IPS-NIHi7 (cell line): ENCODE measurements around the gene GLI3.

Experiments used
- DNase-seq: peaks from one replicate; pipeline ENCODE4 v3.0.0; 2012; ENCODE audit warnings: mixed read lengths; ENCODE audit errors: extremely low spot score

GLI3 gene

GRCh38 chr7:42143711-42144600 lies 93.1 kb downstream of the GLI3 start:
- no peak for DNase-seq

GRCh38 chr7:42142089-42142488 lies 94.9 kb downstream of the GLI3 start:
- DNase-seq = no peak

GRCh38 chr7:42139751-42140150 lies 97.3 kb downstream of the GLI3 start:
- DNase-seq = no peak

- peak; percentile 44 for DNase-seq
Measured at GRCh38 chr7:42138691-42139090, 98.3 kb downstream of the GLI3 start.

- no peak for DNase-seq
Measured at GRCh38 chr7:42137941-42138340, 99.1 kb downstream of the GLI3 start.

GRCh38 chr7:42137431-42137830 lies 99.6 kb downstream of the GLI3 start:
- peak; percentile 24 for DNase-seq

GRCh38 chr7:42135728-42136127 lies 101.3 kb downstream of the GLI3 start:
- DNase-seq = no peak

GRCh38 chr7:42134276-42134876 lies 102.6 kb downstream of the GLI3 start:
- DNase-seq = no peak

- DNase-seq = no peak
Measured at GRCh38 chr7:42133321-42133720, 103.7 kb downstream of the GLI3 start.

GRCh38 chr7:42128703-42129102 lies 108.3 kb downstream of the GLI3 start:
- peak; percentile 31 for DNase-seq

GRCh38 chr7:42127232-42127622 lies 109.8 kb downstream of the GLI3 start:
- DNase-seq = no peak

GRCh38 chr7:42126475-42127231 lies 110.4 kb downstream of the GLI3 start:
- DNase-seq = no peak

- no peak for DNase-seq
Measured at GRCh38 chr7:42125321-42125720, 111.7 kb downstream of the GLI3 start.

- no peak for DNase-seq
Measured at GRCh38 chr7:42123716-42124115, 113.3 kb downstream of the GLI3 start.

- no peak for DNase-seq
Measured at GRCh38 chr7:42120191-42120590, 116.8 kb downstream of the GLI3 start.

- no peak for DNase-seq
Measured at GRCh38 chr7:42117201-42117600, 119.8 kb downstream of the GLI3 start.

- DNase-seq = no peak
Measured at GRCh38 chr7:42115795-42116194, 121.2 kb downstream of the GLI3 start.

GRCh38 chr7:42110333-42110732 lies 126.7 kb downstream of the GLI3 start:
- DNase-seq = no peak

- no peak for DNase-seq
Measured at GRCh38 chr7:42108803-42109528, 128.0 kb downstream of the GLI3 start.

- DNase-seq = peak; percentile 85
Measured at GRCh38 chr7:42107484-42108240, 129.3 kb downstream of the GLI3 start.

GRCh38 chr7:42106562-42106961 lies 130.4 kb downstream of the GLI3 start:
- no peak for DNase-seq
